ENCODE data around the gene CTIF.

The CTIF gene

GRCh38 chr18:48756511-48757226 lies 217.8 kb downstream of the CTIF start:
- H3K4me3 ChIP-seq (ENCODE audit: low read depth, low read length): no peak overlapping the region
- no peak for TF ChIP-seq CTCF (IDR thresholded peaks at IDR 0.05; ENCODE audit: insufficient read depth, low read depth, low read length, missing control alignments)
- DNase-seq (ENCODE audit: low read depth): peak; percentile 24

- TF ChIP-seq CTCF (IDR thresholded peaks at IDR 0.05; ENCODE audit: insufficient read depth, low read depth, low read length, missing control alignments): no peak
- H3K4me3 ChIP-seq (ENCODE audit: low read depth, low read length): no peak overlapping the region
- no peak for DNase-seq (ENCODE audit: low read depth)
Observed at GRCh38 chr18:48757367-48757766, 218.5 kb downstream of the CTIF start.

- no peak for TF ChIP-seq CTCF (IDR thresholded peaks at IDR 0.05; ENCODE audit: insufficient read depth, low read depth, low read length, missing control alignments)
- DNase-seq (ENCODE audit: low read depth): no peak
- H3K4me3 ChIP-seq (ENCODE audit: low read depth, low read length): no peak overlapping the region
Observed at GRCh38 chr18:48757906-48758305, 219.1 kb downstream of the CTIF start.

GRCh38 chr18:48761582-48761981 lies 222.8 kb downstream of the CTIF start:
- no peak for TF ChIP-seq CTCF (IDR thresholded peaks at IDR 0.05; ENCODE audit: insufficient read depth, low read depth, low read length, missing control alignments)
- no peak for DNase-seq (ENCODE audit: low read depth)
- no peak overlapping the region for H3K4me3 ChIP-seq (ENCODE audit: low read depth, low read length)

GRCh38 chr18:48762022-48762421 lies 223.2 kb downstream of the CTIF start:
- no peak for TF ChIP-seq CTCF (IDR thresholded peaks at IDR 0.05; ENCODE audit: insufficient read depth, low read depth, low read length, missing control alignments)
- no peak for DNase-seq (ENCODE audit: low read depth)
- H3K4me3 ChIP-seq (ENCODE audit: low read depth, low read length): no peak overlapping the region

- no peak overlapping the region for H3K4me3 ChIP-seq (ENCODE audit: low read depth, low read length)
- no peak for TF ChIP-seq CTCF (IDR thresholded peaks at IDR 0.05; ENCODE audit: insufficient read depth, low read depth, low read length, missing control alignments)
- DNase-seq (ENCODE audit: low read depth): no peak
Observed at GRCh38 chr18:48762836-48763718, 224.2 kb downstream of the CTIF start.
